ENCODE results near the gene ARL16. TPM values are rescaled to one million over a fixed set of nuclear protein-coding genes. Genes with fewer than 3 reads are reported as not detected.

Gene ARL16
- polyA plus RNA-seq, 1 experiment: 70.8 TPM

DNA sequence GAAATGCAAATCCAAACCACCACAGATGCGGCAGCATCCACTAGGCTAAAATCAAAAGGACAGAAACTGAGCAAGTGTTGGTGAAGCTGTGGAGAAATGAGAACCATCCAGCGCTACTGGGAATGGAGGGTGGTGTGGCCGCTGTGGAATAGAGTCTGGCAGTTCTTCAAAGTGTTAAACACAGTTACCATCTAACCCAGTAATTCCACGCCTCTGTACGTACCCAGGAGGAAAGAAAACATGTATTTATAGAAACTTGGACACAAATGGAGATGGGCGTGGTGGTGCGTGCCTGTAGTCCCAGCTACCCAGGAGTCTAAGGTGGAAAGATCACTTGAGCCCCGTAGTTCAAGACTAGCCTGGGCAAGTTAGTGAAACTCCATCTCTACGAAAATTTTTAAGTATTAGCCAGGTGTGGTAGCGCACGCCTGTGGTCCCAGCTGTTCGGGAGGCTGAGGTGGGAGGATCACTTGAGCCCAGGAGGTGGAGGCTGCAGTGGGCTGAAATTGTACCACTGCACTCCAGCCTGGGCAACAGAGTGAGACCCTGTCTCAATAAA, 40.1 kb upstream of the ARL16 start:
- ChIA-PET POLR2A (no interaction called here), CTCF (interaction anchor here (0.6 to 1.0 kb wide), 2 partner anchors 10 to 146 kb away, joined by 3 to 5 read pairs; no protein-coding TSS in a partner anchor)
- Histone ChIP-seq H3K4me3 (ENCODE audit: low read depth, low read length) (no peak overlapping the region), H3K27me3 (ENCODE audit: control insufficient read depth, insufficient read depth, low read length) (no peaks in the 10 kb centered on the region), H3K36me3 (ENCODE audit: control insufficient read depth, insufficient read depth, low read length) (peaks cover 1% of the 10 kb centered on the region; the same call in 1 of the 2 replicates)
- TF ChIP-seq, protein P1, sequence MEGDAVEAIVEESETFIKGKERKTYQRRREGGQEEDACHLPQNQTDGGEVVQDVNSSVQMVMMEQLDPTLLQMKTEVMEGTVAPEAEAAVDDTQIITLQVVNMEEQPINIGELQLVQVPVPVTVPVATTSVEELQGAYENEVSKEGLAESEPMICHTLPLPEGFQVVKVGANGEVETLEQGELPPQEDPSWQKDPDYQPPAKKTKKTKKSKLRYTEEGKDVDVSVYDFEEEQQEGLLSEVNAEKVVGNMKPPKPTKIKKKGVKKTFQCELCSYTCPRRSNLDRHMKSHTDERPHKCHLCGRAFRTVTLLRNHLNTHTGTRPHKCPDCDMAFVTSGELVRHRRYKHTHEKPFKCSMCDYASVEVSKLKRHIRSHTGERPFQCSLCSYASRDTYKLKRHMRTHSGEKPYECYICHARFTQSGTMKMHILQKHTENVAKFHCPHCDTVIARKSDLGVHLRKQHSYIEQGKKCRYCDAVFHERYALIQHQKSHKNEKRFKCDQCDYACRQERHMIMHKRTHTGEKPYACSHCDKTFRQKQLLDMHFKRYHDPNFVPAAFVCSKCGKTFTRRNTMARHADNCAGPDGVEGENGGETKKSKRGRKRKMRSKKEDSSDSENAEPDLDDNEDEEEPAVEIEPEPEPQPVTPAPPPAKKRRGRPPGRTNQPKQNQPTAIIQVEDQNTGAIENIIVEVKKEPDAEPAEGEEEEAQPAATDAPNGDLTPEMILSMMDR (IDR thresholded peaks at IDR 0.05; ENCODE audit: insufficient read depth, low read depth, low read length): no peak
- no peak for DNase-seq (ENCODE audit: low read depth)

DNA sequence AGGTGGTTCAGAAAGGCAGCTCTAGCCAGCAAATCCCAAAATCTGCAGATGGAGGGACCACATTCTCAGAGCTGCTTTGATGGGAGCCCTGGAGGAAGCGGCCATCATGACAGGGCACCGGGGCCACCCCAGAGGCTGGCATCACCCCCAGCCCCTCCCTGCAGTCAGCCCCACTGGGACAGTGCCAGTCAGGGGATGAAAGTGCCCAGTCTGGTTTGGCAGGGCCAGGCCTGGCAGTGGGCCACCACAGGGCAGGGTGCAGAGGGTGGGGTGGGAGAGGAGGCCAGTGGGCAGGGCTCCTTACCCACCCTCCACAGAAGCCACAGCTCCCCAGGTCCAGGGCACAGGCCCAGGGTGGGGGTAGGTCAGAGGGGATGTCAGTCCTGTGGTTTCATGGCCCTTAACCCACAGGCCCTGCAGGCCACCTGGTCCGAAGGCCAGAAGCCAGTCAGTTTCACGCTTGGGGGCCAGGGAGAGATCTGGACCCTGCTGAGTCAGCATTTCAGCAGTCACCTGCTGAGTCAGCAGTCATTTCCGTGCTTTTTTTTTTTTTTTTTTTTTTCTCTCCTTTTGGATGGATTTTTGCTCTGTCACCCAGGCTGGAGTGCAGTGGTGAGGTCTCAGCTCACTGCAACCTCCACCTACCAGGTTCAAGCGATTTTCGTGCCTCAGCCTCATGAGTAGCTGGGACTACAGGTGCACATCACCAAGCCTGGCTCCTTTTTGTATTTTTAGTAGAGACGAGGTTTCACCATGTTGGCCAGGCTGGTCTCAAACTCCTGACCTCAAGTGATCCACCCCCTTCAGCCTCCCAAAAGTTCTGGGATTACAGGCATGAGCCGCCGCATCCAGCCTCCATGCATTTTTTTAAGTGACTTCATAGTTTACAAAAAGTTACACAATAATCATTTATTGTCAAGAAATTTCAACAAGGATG, 38.9 kb upstream of the ARL16 start:
- TF ChIP-seq, protein P1 (IDR thresholded peaks at IDR 0.05; ENCODE audit: insufficient read depth, low read depth, low read length): no peak
- DNase-seq (ENCODE audit: low read depth): no peak
- POLR2A ChIA-PET: interaction anchor here (0.5 to 0.7 kb wide), 2 partner anchors 155 to 275 kb away, joined by 3 read pairs; no protein-coding TSS in a partner anchor
- Histone ChIP-seq H3K27me3 (ENCODE audit: control insufficient read depth, insufficient read depth, low read length) (no peaks in the 10 kb centered on the region), H3K4me3 (ENCODE audit: low read depth, low read length) (no peak overlapping the region), H3K36me3 (ENCODE audit: control insufficient read depth, insufficient read depth, low read length) (peaks cover 1% of the 10 kb centered on the region; the same call in 1 of the 2 replicates)
- CTCF ChIA-PET: interaction anchor here (0.6 kb wide), 1 partner anchor 185 kb away, joined by 3 read pairs; no protein-coding TSS in a partner anchor

DNA sequence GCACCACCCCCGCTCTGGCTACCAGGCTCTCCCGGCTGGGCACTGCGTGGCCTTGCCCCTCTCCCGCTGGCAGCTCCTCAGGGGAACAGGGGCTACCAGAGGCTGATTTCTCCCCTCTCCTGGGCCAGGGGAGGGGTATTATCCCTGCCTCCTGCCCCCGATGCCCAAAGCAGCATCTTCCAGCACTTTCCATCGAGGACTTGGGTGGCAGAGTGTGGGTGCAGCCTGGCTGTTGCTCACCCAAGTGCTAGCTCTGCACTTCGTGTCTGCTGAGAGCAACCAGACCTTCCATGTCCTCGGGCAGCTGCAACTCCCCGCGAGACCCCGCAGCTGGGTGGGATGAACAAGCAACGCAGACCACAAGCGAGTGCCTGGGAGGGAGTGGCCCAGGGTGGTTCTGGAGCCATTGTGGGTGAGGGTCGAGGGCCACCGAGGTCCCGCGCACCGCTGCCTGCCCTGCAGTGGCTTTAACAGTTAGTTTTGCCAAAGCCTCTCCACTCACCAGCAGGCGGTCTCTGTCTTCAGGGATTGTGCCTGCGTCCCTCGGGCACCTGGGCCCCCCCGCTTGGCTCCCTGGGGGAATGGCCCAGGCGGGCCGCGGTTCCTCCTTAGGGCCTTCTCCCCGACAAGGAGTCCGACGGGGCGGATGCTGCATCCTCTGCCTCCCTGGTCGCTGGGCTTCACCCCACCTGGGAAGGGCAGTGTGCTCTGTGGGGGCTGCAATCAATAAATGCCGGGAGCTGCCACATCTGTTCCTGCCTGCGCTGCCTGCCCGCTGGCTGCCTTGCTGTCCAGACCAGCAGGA, 36.9 kb upstream of the ARL16 start:
- Histone ChIP-seq H3K36me3 (ENCODE audit: control insufficient read depth, insufficient read depth, low read length) (peaks cover 1% of the 10 kb centered on the region; the same call in 1 of the 2 replicates), H3K4me3 (ENCODE audit: low read depth, low read length) (no peak overlapping the region), H3K27me3 (ENCODE audit: control insufficient read depth, insufficient read depth, low read length) (no peaks in the 10 kb centered on the region)
- POLR2A ChIA-PET: no interaction called here
- CTCF ChIA-PET: interaction anchor here (0.6 kb wide), 1 partner anchor 85 kb away, joined by 3 read pairs; no protein-coding TSS in a partner anchor
- TF ChIP-seq, protein P1 (IDR thresholded peaks at IDR 0.05; ENCODE audit: insufficient read depth, low read depth, low read length): no peak
- no peak for DNase-seq (ENCODE audit: low read depth)

DNA sequence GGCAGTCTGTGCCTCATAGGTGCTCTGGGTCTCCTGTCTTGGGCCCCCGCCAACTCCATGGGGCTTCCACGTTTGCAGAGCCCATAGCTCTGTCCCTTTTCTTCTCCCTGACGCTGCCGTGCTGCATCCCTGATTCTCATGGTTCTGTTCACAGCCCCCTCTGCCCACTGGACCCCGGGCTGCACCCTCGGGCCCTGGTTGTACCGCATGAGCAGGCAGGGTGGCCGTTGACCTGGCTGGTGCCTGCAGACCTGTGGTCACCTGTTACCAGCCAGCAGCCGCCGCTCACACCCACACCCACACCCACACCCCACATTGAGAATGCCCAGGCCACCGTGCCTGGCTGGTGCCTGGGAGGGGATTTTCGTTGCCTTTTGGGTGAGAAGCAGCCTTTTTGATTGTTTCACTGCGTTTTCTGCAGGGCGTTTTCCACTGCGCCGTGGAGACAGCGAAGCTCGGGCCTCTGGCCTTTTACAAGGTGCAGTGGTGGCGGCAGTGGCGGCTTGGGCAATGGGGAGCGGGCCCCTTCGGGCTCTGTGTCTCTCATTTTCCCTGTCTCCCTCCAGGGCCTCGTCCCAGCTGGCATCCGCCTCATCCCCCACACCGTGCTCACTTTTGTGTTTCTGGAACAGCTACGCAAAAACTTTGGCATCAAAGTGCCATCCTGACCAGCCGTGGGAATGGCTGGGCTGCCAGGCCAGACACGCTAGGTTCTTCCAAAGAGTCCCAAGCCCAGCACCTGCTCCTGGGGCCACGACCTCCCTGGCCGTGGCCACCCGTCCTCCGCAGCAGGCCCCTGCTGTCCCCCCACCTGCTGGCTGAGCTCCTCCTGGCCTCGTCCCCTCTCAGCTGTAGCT, 36.0 kb upstream of the ARL16 start:
- ChIA-PET CTCF (interaction anchor here (0.6 kb wide), 1 partner anchor 86 kb away, joined by 3 read pairs; no protein-coding TSS in a partner anchor), POLR2A (no interaction called here)
- H3K4me3 ChIP-seq (ENCODE audit: low read depth, low read length): no peak overlapping the region
- H3K36me3 ChIP-seq (ENCODE audit: control insufficient read depth, insufficient read depth, low read length): peaks cover 3% of the 10 kb centered on the region; the same call in 1 of the 2 replicates
- DNase-seq (ENCODE audit: low read depth): no peak
- TF ChIP-seq, protein P1 (IDR thresholded peaks at IDR 0.05; ENCODE audit: insufficient read depth, low read depth, low read length): no peak
- no peaks in the 10 kb centered on the region for H3K27me3 ChIP-seq (ENCODE audit: control insufficient read depth, insufficient read depth, low read length)

Data from BJ (cell line).